ENCODE data around the gene CDK16.

CDK16 gene

GRCh38 chrX:47228550-47229270, 10.2 kb downstream of the CDK16 start:
- no peak for DNase-seq

DNA sequence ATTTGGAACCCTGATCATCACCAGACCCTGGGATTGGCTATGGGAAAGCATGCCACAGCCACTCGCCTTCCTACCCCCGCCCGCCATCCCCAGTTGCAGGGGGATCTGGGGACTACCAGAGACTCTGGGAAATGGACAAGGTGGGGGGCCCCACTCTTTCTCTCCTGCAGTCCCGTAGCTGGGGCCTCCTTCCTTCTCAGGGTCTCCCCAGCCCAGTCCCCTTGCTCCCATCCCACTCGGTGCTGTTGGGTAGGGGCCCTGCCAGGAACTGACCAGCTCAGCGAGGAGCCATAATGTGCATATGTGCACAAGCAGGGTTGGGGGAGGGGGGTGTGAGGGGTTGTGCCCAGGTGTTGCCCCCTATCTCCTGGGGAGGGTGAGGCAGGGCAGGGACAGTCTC, 10.9 kb downstream of the CDK16 start:
- no peak for DNase-seq

- DNase-seq, result no peak
These were observed 11.8 kb downstream of the CDK16 start for GRCh38 chrX:47230136-47230868.

DNA sequence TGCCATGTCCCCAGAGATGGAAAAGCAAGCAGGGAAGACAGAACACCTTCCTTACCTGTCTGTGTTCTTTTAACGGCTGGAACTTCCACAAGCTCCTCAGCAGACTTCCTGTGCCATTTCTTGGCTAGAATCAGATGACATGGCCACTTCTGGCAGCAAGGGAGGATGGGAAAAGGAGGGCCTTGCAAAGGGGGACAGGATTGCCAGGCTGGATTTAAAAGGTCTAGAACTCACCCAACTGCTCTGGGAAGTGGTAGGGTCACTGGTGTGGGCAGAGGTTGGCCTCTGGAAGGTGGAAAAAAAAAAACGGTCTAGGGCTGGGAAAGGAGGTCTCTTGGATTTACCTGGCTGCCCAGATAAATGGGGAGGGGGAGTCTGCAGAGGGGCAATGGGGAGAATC, 12.7 kb downstream of the CDK16 start:
- DNase-seq, result no peak

DNA sequence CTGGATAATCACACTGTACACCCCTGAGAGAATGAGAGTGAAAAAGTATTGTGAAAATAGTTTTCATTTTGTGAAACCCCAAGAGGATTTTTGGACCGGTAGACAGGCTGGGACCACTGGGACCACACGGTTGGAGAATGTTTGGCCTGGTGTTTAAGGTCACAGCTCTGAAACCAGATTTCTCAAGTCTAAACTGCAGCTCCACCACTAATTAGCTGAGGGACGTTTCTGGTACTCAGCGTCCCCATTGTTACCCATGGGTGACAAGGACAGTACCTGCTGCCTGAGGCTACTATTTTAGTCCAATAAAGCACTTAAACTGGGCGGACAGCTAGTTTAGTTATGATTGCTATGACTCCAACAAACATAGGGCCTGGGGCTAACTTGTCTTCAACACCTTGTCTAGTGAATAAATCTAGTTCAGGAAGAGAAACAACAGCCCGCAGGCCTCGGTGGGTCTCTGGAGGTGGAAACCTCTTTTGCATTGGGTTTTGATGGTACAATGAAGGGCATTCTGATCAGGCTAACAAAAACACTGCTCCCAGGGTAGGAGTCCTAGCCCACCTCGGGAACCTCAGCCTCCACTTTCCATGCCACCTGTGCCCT, 13.8 kb downstream of the CDK16 start:
- DNase-seq, result no peak

- peak; percentile 73 for DNase-seq
These were observed 14.4 kb downstream of the CDK16 start, which contains the start of gene USP11 for GRCh38 chrX:47232803-47233332. TSS of gene USP11 (plus strand) at chrX:47233009. CDS start at chrX:47233044, 35 bp downstream.

- peak; percentile 96 for DNase-seq
These were observed 15.0 kb downstream of the CDK16 start for GRCh38 chrX:47233333-47234113.

- no peak for DNase-seq
These were observed 16.1 kb downstream of the CDK16 start for GRCh38 chrX:47234583-47234982.

- DNase-seq, result no peak
These were observed 17.2 kb downstream of the CDK16 start for GRCh38 chrX:47235691-47236103.

- DNase-seq, result no peak
These were observed 20.7 kb downstream of the CDK16 start for GRCh38 chrX:47239199-47239598.

GRCh38 chrX:47239898-47240545, 21.5 kb downstream of the CDK16 start:
- DNase-seq, result no peak

DNA sequence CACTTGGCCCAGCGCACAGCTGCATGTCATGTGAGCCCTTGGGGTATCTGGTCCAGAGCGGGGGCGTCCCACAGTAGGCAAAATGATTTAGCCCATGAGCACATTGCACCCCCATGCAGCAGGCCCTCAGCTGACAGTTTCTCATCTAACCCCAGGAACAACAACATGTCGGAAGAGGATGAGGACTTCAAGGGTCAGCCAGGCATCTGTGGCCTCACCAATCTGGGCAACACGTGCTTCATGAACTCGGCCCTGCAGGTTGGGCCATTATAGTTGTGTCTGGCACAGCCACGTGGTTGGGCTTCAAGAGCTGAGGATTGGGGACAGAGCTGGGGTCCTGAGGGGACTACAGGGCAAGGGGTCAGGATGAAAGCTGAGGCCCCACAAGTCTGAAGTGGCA, 22.1 kb downstream of the CDK16 start:
- DNase-seq, result no peak

DNA sequence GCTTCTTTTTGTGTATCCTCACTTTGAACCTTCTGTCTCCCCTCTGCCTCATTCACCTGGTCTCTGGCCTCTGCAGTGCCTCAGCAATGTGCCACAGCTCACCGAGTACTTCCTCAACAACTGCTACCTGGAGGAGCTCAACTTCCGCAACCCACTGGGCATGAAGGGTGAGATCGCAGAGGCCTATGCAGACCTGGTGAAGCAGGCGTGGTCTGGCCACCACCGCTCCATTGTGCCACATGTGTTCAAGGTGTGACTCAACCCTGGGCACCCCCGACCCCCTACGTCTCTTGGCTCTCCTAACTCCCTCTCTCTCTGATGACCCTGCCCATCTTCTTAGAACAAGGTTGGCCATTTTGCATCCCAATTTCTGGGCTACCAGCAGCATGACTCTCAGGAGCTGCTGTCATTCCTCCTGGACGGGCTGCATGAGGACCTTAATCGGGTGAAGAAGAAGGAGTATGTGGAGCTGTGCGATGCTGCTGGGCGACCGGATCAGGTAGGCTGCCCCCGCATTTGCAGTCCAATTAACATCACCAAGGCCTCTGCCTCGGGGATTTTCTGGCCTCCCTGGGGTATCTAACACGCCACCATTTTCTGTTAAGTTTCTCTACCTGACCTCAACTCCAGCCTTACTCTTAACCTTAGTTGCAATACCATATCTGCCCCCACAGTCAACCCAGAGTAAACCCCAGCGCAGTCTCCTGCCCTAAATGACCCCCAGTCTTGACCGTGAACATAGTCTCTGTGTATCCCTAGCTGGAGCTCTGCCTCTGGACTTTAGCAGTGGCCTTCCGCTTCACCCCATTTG, 22.9 kb downstream of the CDK16 start:
- no peak for DNase-seq

DNA sequence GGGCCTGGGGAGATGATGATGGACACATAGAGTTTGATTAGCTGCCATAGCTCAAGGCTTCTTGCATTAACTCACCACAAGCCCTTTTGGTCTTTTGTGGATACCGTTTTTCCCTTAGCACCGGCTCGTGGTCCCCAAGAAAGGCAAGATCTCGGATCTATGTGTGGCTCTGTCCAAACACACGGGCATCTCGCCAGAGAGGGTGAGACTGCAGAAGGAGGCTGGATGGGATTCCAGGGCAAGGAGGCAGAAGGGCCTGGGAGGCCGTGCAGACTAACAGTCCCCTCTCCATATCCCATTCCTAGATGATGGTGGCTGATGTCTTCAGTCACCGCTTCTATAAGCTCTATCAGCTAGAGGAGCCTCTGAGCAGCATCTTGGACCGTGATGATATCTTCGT, 23.8 kb downstream of the CDK16 start:
- no peak for DNase-seq

DNA sequence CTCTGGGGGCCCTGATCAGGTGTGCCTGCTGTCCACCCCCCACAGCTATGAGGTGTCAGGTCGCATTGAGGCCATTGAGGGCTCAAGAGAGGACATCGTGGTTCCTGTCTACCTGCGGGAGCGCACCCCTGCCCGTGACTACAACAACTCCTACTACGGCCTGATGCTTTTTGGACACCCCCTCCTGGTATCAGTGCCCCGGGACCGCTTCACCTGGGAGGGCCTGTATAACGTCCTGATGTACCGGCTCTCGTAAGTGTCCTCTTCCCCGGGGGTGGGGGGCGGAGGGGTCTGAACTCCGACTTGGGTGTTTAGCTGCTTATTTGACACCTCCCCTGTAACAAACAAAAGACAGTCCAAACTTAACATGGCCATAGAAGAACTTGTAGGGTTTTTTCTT, 24.9 kb downstream of the CDK16 start:
- DNase-seq, result no peak

GRCh38 chrX:47244676-47245075, 26.2 kb downstream of the CDK16 start:
- no peak for DNase-seq

DNA sequence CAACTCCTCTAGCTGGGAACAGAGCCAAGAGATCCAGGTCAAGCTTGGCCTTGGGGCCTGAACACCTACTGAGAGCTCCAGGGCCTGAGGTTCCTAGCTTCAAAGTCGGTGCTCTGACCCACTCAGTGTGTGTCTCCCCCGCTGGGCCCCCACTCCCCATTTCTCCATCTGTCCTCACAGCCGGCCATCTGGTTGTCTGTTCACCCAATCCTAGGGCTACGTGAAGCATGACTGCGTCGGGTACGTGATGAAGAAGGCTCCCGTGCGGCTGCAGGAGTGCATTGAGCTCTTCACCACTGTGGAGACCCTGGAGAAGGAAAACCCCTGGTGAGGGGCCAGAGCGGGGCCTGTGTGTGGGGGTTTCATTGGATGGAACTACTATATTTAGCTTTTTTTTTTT, 26.7 kb downstream of the CDK16 start:
- DNase-seq, result no peak

GRCh38 chrX:47247206-47247998, 28.9 kb downstream of the CDK16 start:
- no peak for DNase-seq

DNA sequence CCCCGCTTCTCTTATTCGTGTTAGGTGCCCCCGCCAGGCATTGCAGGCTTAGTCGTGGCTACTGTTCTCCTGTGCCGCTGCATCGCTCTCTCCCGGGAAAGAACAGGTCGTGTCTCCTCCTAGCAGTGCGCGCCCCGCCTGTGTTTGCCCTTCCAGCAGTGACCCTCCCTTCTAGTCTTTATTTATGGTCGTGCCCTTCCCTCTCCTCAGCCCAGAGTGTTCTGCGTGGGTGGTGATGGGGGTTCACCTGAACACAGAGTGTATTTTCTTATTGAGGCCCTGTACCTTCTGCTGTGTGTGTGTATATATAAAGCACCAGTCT, 29.5 kb downstream of the CDK16 start:
- DNase-seq, result no peak

DNA sequence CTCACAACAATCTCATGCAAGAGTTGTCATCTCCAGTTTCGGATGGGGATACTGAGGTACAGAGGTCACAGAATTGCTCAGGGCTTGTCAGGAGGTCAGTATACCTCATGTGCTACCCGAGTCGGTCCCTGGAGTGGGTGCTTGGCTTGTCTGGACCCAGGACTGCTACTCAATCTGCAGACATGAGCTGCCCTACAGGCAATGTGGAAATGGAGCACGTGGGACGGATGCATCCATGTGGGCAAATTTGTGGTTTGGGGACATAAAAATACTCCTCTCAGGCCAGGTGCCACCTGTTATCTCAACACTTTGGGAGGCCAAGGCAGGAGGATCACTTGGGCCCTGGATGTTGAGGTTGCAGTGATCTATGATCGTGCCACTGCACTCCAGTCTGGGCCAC, 30.1 kb downstream of the CDK16 start:
- no peak for DNase-seq

- DNase-seq, result no peak
These were observed 31.5 kb downstream of the CDK16 start for GRCh38 chrX:47250017-47250347.
